ENCODE measurements around the gene RSBN1L. TPM values are rescaled to one million over a fixed set of nuclear protein-coding genes. Genes with fewer than 3 reads are reported as not detected.

The RSBN1L gene
- total RNA-seq, 1 donor from 2014 or later, result 25.9 TPM

GRCh38 chr7:77685233-77685632, 11.0 kb upstream of the RSBN1L start:
- no peak for DNase-seq
- Mint-ChIP-seq H3K9me3 (no peaks in the 10 kb centered on the region), H3K27me3 (no peaks in the 10 kb centered on the region), H3K27ac (no peak overlapping the region), H3K4me3 (no peak overlapping the region), H3K36me3 (ENCODE audit: low read depth) (peaks cover 30% of the 10 kb centered on the region), H3K4me1 (peaks cover 9% of the 10 kb centered on the region)
- TF ChIP-seq CTCF (IDR thresholded peaks at IDR 0.05), result no peak
- CTCF ChIA-PET, result interaction anchor here (1.3 kb wide), 1 partner anchor 33 kb away, joined by 3 read pairs; no protein-coding TSS in a partner anchor
- ATAC-seq (ENCODE audit: low read depth), result no peak
- POLR2A ChIA-PET, result no interaction called here
- intact Hi-C loops (cut with micrococcal nuclease), result no loop called here

DNA sequence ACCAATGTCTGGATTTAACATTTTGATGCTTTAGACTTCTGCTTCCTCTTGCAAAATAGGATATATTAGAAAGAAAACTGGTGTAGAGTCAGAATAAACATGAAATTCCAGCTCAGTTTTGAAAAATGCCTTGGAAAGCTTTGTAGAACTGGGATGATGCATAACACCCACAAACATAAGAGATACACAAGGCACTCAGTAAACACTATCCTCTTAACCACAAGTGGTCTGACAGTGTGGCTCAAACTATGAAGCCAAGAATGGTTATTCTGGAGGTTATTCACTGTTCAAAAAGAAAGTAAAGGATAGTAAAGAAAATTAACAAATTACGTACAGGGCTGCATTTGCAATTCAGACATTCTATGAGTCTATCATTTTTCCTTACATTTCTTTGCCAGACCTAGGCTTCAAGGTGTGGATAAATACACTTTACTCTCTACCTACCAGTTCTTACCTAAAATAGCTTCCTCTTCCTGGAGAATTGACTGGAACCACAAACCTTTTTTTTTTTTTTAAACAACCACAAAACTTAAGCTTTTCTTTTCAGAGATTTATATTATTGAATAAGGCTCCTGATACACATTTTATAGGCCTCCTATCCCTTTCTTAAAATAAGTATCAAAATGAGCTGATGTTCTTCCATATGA, 9.0 kb upstream of the RSBN1L start:
- H3K4me1 Mint-ChIP-seq, result peaks cover 9% of the 10 kb centered on the region
- intact Hi-C loops (cut with micrococcal nuclease), result no loop called here

DNA sequence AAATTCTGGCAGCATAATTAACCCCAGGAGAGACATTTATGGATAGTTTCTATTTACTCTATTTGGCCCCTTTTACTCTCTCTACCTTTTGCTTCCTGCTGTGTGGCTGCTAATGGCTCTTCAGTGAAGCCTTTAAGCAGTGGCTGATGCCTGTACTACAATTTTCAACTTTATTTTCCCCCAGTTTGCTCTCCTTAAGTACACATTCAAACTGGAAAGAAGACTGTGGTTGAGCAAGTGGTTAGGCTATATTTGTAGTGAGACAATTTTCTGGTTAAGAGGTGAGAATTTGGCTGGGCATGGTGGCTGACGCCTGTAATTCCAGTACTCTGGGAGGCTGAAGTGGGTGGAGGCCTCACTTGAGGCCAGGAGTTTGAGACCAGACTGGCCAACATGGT, 8.5 kb upstream of the RSBN1L start:
- no peaks in the 10 kb centered on the region for H3K27me3 Mint-ChIP-seq
- no peak overlapping the region for H3K4me3 Mint-ChIP-seq
- TF ChIP-seq CTCF (IDR thresholded peaks at IDR 0.05), result no peak
- ATAC-seq (ENCODE audit: low read depth), result no peak
- peaks cover 25% of the 10 kb centered on the region for H3K36me3 Mint-ChIP-seq (ENCODE audit: low read depth)
- no peaks in the 10 kb centered on the region for H3K9me3 Mint-ChIP-seq
- H3K4me1 Mint-ChIP-seq, result peaks cover 9% of the 10 kb centered on the region
- POLR2A ChIA-PET, result interaction anchor here (0.6 to 1.8 kb wide), 2 partner anchors 8 to 28 kb away, joined by 3 to 5 read pairs; no protein-coding TSS in a partner anchor
- intact Hi-C loops (cut with micrococcal nuclease), result no loop called here
- no peak overlapping the region for H3K27ac Mint-ChIP-seq
- DNase-seq, result no peak
- CTCF ChIA-PET, result interaction anchor here (1.0 kb wide), 1 partner anchor 33 kb away, joined by 3 read pairs; no protein-coding TSS in a partner anchor

More for the DNA sequence above, 9.0 kb upstream of the RSBN1L start:
- no peak overlapping the region for H3K27ac Mint-ChIP-seq
- DNase-seq (no peak), ATAC-seq (ENCODE audit: low read depth) (no peak)
- POLR2A ChIA-PET, result interaction anchor here (1.8 kb wide), 1 partner anchor 9 kb away, joined by 5 read pairs; no protein-coding TSS in a partner anchor
- CTCF ChIA-PET, result interaction anchor here (1.0 kb wide), 1 partner anchor 32 kb away, joined by 3 read pairs; no protein-coding TSS in a partner anchor
- no peak for TF ChIP-seq CTCF (IDR thresholded peaks at IDR 0.05)
- H3K9me3 Mint-ChIP-seq, result no peaks in the 10 kb centered on the region
- no peak overlapping the region for H3K4me3 Mint-ChIP-seq
- no peaks in the 10 kb centered on the region for H3K27me3 Mint-ChIP-seq
- H3K36me3 Mint-ChIP-seq (ENCODE audit: low read depth), result peaks cover 30% of the 10 kb centered on the region

DNA sequence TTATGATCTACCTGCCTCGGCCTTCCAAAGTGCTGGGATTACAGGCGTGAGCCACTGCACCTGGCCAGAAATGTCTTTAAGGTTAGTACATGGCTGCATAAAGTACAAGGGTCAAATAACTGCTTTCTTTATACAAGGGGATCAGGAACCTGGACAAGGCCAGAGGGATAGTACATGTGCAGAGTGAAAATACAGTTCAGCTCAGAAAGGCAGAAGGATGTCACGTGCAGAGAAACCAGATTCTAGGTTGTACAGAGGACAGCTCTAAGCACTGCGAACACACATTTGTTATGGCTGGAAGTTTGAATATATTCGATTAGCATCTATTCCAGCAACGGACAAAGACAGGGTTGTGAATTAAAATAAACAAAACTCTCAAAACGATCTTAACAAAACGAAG, 6.0 kb upstream of the RSBN1L start:
- intact Hi-C loops (cut with micrococcal nuclease), result no loop called here
- no peak overlapping the region for H3K27ac Mint-ChIP-seq
- no peaks in the 10 kb centered on the region for H3K27me3 Mint-ChIP-seq
- no peak overlapping the region for H3K4me3 Mint-ChIP-seq
- ChIA-PET POLR2A (no interaction called here), CTCF (no interaction called here)
- TF ChIP-seq CTCF (IDR thresholded peaks at IDR 0.05), result no peak
- peaks cover 11% of the 10 kb centered on the region for H3K36me3 Mint-ChIP-seq (ENCODE audit: low read depth)
- DNase-seq (no peak), ATAC-seq (ENCODE audit: low read depth) (no peak)
- H3K4me1 Mint-ChIP-seq, result peaks cover 20% of the 10 kb centered on the region
- no peaks in the 10 kb centered on the region for H3K9me3 Mint-ChIP-seq

- DNase-seq, result no peak
- H3K4me1 Mint-ChIP-seq, result peaks cover 25% of the 10 kb centered on the region
- POLR2A ChIA-PET, result interaction anchor here (0.6 to 0.7 kb wide), 3 partner anchors 25 to 163 kb away, joined by 3 to 8 read pairs (median 4); no protein-coding TSS in a partner anchor
Observed at GRCh38 chr7:77691892-77692491, 4.3 kb upstream of the RSBN1L start.

More at GRCh38 chr7:77691892-77692491, 4.3 kb upstream of the RSBN1L start:
- no peak for ATAC-seq (ENCODE audit: low read depth)
- Mint-ChIP-seq H3K9me3 (no peaks in the 10 kb centered on the region), H3K36me3 (ENCODE audit: low read depth) (peaks cover 20% of the 10 kb centered on the region), H3K27me3 (no peaks in the 10 kb centered on the region), H3K27ac (no peak overlapping the region), H3K4me3 (no peak overlapping the region)
- intact Hi-C loops (cut with micrococcal nuclease), result no loop called here
- CTCF ChIA-PET, result interaction anchor here (0.6 kb wide), 1 partner anchor 163 kb away, joined by 3 read pairs; no protein-coding TSS in a partner anchor
- no peak for TF ChIP-seq CTCF (IDR thresholded peaks at IDR 0.05)

Data from activated B cell treated with CpG ODN at 0.5 μM for 24 hours (primary cell).